Stomach (tissue), 9 donors: ENCODE measurements around the gene FLNC. TPM values are rescaled to one million over a fixed set of nuclear protein-coding genes. Genes with fewer than 3 reads are reported as not detected.

Experiments
- DNase-seq, 2 donors: peaks; one replicate each; pipeline versions ENCODE4 v3.0.0 to v3.0.0-alpha.2; 2013 to 2019
- H3K27ac ChIP-seq, 5 donors: fragments of 200-600 bp in 4 of 5; sonication (generic) in 4 of 5; one replicate each; pipeline ENCODE4 v1.5.1; 2013 to 2019; ENCODE audit warnings: mild to moderate bottlenecking in 1 of 5, moderate library complexity in 1 of 5
- H3K27me3 ChIP-seq, 3 donors: fragments of 200-600 bp; sonication (generic); one replicate each; pipeline ENCODE4 v1.5.1; 2017 to 2019; ENCODE audit warnings: mixed run types in 1 of 3
- H3K36me3 ChIP-seq, 4 donors: fragments of 200-600 bp; sonication (generic); 1 replicate in 3 of 4; 2 replicates in 1 of 4; pipeline ENCODE4 v1.5.1; 2016 to 2019
- H3K4me1 ChIP-seq, 4 donors: fragments of 200-600 bp; sonication (generic); one replicate each; pipeline ENCODE4 v1.5.1; 2016 to 2019
- H3K4me3 ChIP-seq, 4 donors: fragments of 200-600 bp; sonication (generic) in 3 of 4; one replicate each; pipeline ENCODE4 v1.5.1; 2016 to 2019; ENCODE audit warnings: mild to moderate bottlenecking in 1 of 4
- H3K9me3 ChIP-seq, 4 donors: fragments of 200-600 bp; sonication (generic); one replicate each; pipeline ENCODE4 v1.5.1; 2016 to 2019
- CTCF ChIP-seq, 7 experiments: fragments of 450-650 bp in 4 of 7; fragments of 200-600 bp in 3 of 7; sonication (generic) in 3 of 7; IDR thresholded peaks; one replicate each; pipeline ENCODE4 v1.5.1; 2016 to 2019; ENCODE audit warnings: antibody characterized with exemption in 7 of 7, control low read depth in 2 of 7, mild to moderate bottlenecking in 1 of 7
- EP300 ChIP-seq: sonication (generic); formaldehyde crosslinking; IDR thresholded peaks from one replicate; pipeline ENCODE4 v1.6.1; 2017; ENCODE audit warnings: antibody characterized with exemption
- POLR2A ChIP-seq, 4 donors: fragments of 450-650 bp; IDR thresholded peaks; one replicate each; pipeline ENCODE4 v1.6.1; 2016; ENCODE audit warnings: antibody characterized with exemption in 4 of 4, control low read depth in 2 of 4, mild to moderate bottlenecking in 1 of 4, moderate library complexity in 1 of 4
- POLR2AphosphoS5 ChIP-seq, 3 donors: sonication (generic); formaldehyde crosslinking; IDR thresholded peaks; one replicate each; pipeline ENCODE4 v1.6.1; 2016; ENCODE audit warnings: antibody characterized with exemption in 3 of 3
- WGBS, 5 donors: extraction: QIAGEN DNeasy Blood & Tissue Kit in 3 of 5; methylation state at CpG; one replicate each; pipeline versions ENCODE4 v1.1.5 to v1.1.7; 2013 to 2018; 5-methylcytosine and 5-hydroxymethylcytosine counted together
- intact Hi-C: fragments of 100-400 bp; cut with DNase I; formaldehyde crosslinking; loops from one replicate; pipeline ENCODE4 v1.15.1; 2023; ENCODE audit warnings: low total_unique reads
- polyA plus RNA-seq, 3 donors: library from polyadenylated mRNA; stranded (reverse); fragments of 200-250 nt; gene quantifications; one replicate each; pipeline ENCODE4 v1.2.3, GENCODE V29; 2013
- total RNA-seq, 5 donors: library from RNA; depleted of rRNA; stranded (reverse); fragments of >200 nt; gene quantifications; one replicate each; pipeline versions ENCODE4 v1.1.0 to v1.2.3, GENCODE V29; 2014 to 2016
- donor health status: healthy with polysubstance abuse.
- donor health status: Bipolar disorder and iron deficiency.
- donor health status: healthy.

Gene FLNC
- total and polyA plus RNA-seq, 8 donors = 1.9 to 184 (median 46.6) TPM

- intact Hi-C loops = no loop called here
- H3K27ac ChIP-seq = no peak overlapping the region
Observed at GRCh38 chr7:128794436-128794835, 35.8 kb upstream of the FLNC start.

GRCh38 chr7:128795129-128795528, 35.1 kb upstream of the FLNC start:
- H3K36me3 ChIP-seq = peaks cover 0 to 8% (median 0%) of the 10 kb centered on the region in 4 donors
- intact Hi-C loops = no loop called here
- no peaks in the 10 kb centered on the region for H3K9me3 ChIP-seq
- WGBS, 5 donors = 89 to 95% (median 94%) methylated on average over 4 of the region's 4 CpGs
- peaks cover 14 to 27% (median 20%) of the 10 kb centered on the region in 4 donors for H3K4me1 ChIP-seq
- DNase-seq = no peak
- no peak overlapping the region for H3K4me3 ChIP-seq
- TF ChIP-seq POLR2AphosphoS5 (IDR thresholded peaks at IDR 0.05) (no peak), CTCF (IDR thresholded peaks at IDR 0.05) (no peak), EP300 (no peak), POLR2A (IDR thresholded peaks at IDR 0.05) (no peak)
- no peak overlapping the region for H3K27ac ChIP-seq
- H3K27me3 ChIP-seq = peaks cover 0 to 12% (median 0%) of the 10 kb centered on the region in 3 donors

More at GRCh38 chr7:128794436-128794835, 35.8 kb upstream of the FLNC start:
- 91 to 95% (median 92%) methylated on average over 6 to 8 of the region's 8 CpGs for WGBS, 5 donors
- Histone ChIP-seq H3K36me3 (peaks cover 0 to 8% (median 0%) of the 10 kb centered on the region in 4 donors), H3K27me3 (peaks cover 0 to 12% (median 0%) of the 10 kb centered on the region in 3 donors), H3K9me3 (no peaks in the 10 kb centered on the region), H3K4me1 (peaks cover 14 to 30% (median 22%) of the 10 kb centered on the region in 4 donors), H3K4me3 (no peak overlapping the region)
- DNase-seq = no peak
- TF ChIP-seq POLR2A (IDR thresholded peaks at IDR 0.05) = no peak
- no peak for TF ChIP-seq POLR2AphosphoS5 (IDR thresholded peaks at IDR 0.05)
- TF ChIP-seq EP300 = no peak
- TF ChIP-seq CTCF (IDR thresholded peaks at IDR 0.05) = no peak

- H3K9me3 ChIP-seq = no peaks in the 10 kb centered on the region
- intact Hi-C loops = no loop called here
- no peak for TF ChIP-seq POLR2AphosphoS5 (IDR thresholded peaks at IDR 0.05)
- TF ChIP-seq CTCF (IDR thresholded peaks at IDR 0.05) = no peak
- TF ChIP-seq POLR2A (IDR thresholded peaks at IDR 0.05) = no peak
- no peak for TF ChIP-seq EP300
- no peak overlapping the region for H3K27ac ChIP-seq
- H3K4me3 ChIP-seq = no peak overlapping the region
- H3K36me3 ChIP-seq = peaks cover 0 to 8% (median 2%) of the 10 kb centered on the region in 4 donors
- no peaks in the 10 kb centered on the region for H3K27me3 ChIP-seq
- WGBS, 5 donors = 67 to 87% (median 75%) methylated on average over 5 of the region's 5 CpGs
- peak in 1 of 2 donors; percentile 40 for DNase-seq
- peaks cover 14 to 18% (median 16%) of the 10 kb centered on the region in 4 donors for H3K4me1 ChIP-seq
Observed at GRCh38 chr7:128796327-128796726, 33.9 kb upstream of the FLNC start.

- intact Hi-C loops = no loop called here
- TF ChIP-seq CTCF (IDR thresholded peaks at IDR 0.05) (no peak), POLR2A (IDR thresholded peaks at IDR 0.05) (no peak), EP300 (no peak), POLR2AphosphoS5 (IDR thresholded peaks at IDR 0.05) (no peak)
- Histone ChIP-seq H3K27ac (no peak overlapping the region), H3K9me3 (no peaks in the 10 kb centered on the region), H3K4me3 (no peak overlapping the region), H3K36me3 (peaks cover 0 to 10% (median 3%) of the 10 kb centered on the region in 4 donors), H3K27me3 (no peaks in the 10 kb centered on the region), H3K4me1 (no peaks in the 10 kb centered on the region)
- DNase-seq = no peak
- WGBS, 5 donors = 78 to 94% (median 88%) methylated on average over 2 of the region's 2 CpGs
Observed at GRCh38 chr7:128799451-128799850, 30.8 kb upstream of the FLNC start.
